ENCODE measurements around the gene MCUB.

Gene MCUB

GRCh38 chr4:109718759-109719158 is 158.7 kb downstream of the MCUB start:
- Histone ChIP-seq H3K9ac (ENCODE audit: low read depth, low read length) (no peak overlapping the region), H3K4me3 (ENCODE audit: low read length) (no peak overlapping the region)

GRCh38 chr4:109719604-109720003 is 159.6 kb downstream of the MCUB start:
- Histone ChIP-seq H3K4me2 (ENCODE audit: low read length) (no peak overlapping the region), H3K9ac (ENCODE audit: low read depth, low read length) (no peak overlapping the region), H3K4me3 (ENCODE audit: low read length) (no peak overlapping the region), H3K9me3 (replicated peaks; ENCODE audit: low read length) (no peaks in the 10 kb centered on the region), H3K36me3 (ENCODE audit: insufficient read depth, low read length) (no peaks in the 10 kb centered on the region), H3K4me1 (ENCODE audit: control insufficient read depth, insufficient read depth, low read length) (peaks cover 4% of the 10 kb centered on the region), H3K27me3 (ENCODE audit: control insufficient read depth, insufficient read depth, low read length) (no peaks in the 10 kb centered on the region)

More at GRCh38 chr4:109718759-109719158, 158.7 kb downstream of the MCUB start:
- H3K27me3 ChIP-seq (ENCODE audit: control insufficient read depth, insufficient read depth, low read length), result no peaks in the 10 kb centered on the region
- H3K4me1 ChIP-seq (ENCODE audit: control insufficient read depth, insufficient read depth, low read length), result peaks cover 4% of the 10 kb centered on the region
- H3K4me2 ChIP-seq (ENCODE audit: low read length), result no peak overlapping the region
- H3K9me3 ChIP-seq (replicated peaks; ENCODE audit: low read length), result no peaks in the 10 kb centered on the region
- H3K36me3 ChIP-seq (ENCODE audit: insufficient read depth, low read length), result no peaks in the 10 kb centered on the region

GRCh38 chr4:109721033-109721432 is 161.0 kb downstream of the MCUB start:
- H3K9ac ChIP-seq (ENCODE audit: low read depth, low read length), result no peak overlapping the region
- no peak overlapping the region for H3K4me2 ChIP-seq (ENCODE audit: low read length)
- no peaks in the 10 kb centered on the region for H3K36me3 ChIP-seq (ENCODE audit: insufficient read depth, low read length)
- H3K9me3 ChIP-seq (replicated peaks; ENCODE audit: low read length), result no peaks in the 10 kb centered on the region
- H3K4me1 ChIP-seq (ENCODE audit: control insufficient read depth, insufficient read depth, low read length), result peaks cover 4% of the 10 kb centered on the region
- no peak overlapping the region for H3K4me3 ChIP-seq (ENCODE audit: low read length)
- no peaks in the 10 kb centered on the region for H3K27me3 ChIP-seq (ENCODE audit: control insufficient read depth, insufficient read depth, low read length)

- H3K4me3 ChIP-seq (ENCODE audit: low read length), result no peak overlapping the region
- no peak overlapping the region for H3K9ac ChIP-seq (ENCODE audit: low read depth, low read length)
Observed at GRCh38 chr4:109722357-109722756, 162.3 kb downstream of the MCUB start.

GRCh38 chr4:109723110-109723509 is 163.1 kb downstream of the MCUB start:
- Histone ChIP-seq H3K4me3 (ENCODE audit: low read length) (no peak overlapping the region), H3K9ac (ENCODE audit: low read depth, low read length) (no peak overlapping the region), H3K4me2 (ENCODE audit: low read length) (no peak overlapping the region), H3K36me3 (ENCODE audit: insufficient read depth, low read length) (no peaks in the 10 kb centered on the region), H3K9me3 (replicated peaks; ENCODE audit: low read length) (no peaks in the 10 kb centered on the region), H3K4me1 (ENCODE audit: control insufficient read depth, insufficient read depth, low read length) (peaks cover 8% of the 10 kb centered on the region), H3K27me3 (ENCODE audit: control insufficient read depth, insufficient read depth, low read length) (no peaks in the 10 kb centered on the region)

More at GRCh38 chr4:109722357-109722756, 162.3 kb downstream of the MCUB start:
- Histone ChIP-seq H3K4me2 (ENCODE audit: low read length) (no peak overlapping the region), H3K4me1 (ENCODE audit: control insufficient read depth, insufficient read depth, low read length) (peaks cover 4% of the 10 kb centered on the region), H3K9me3 (replicated peaks; ENCODE audit: low read length) (no peaks in the 10 kb centered on the region), H3K36me3 (ENCODE audit: insufficient read depth, low read length) (no peaks in the 10 kb centered on the region), H3K27me3 (ENCODE audit: control insufficient read depth, insufficient read depth, low read length) (no peaks in the 10 kb centered on the region)

- peaks cover 17% of the 10 kb centered on the region for H3K4me1 ChIP-seq (ENCODE audit: control insufficient read depth, insufficient read depth, low read length)
- no peaks in the 10 kb centered on the region for H3K27me3 ChIP-seq (ENCODE audit: control insufficient read depth, insufficient read depth, low read length)
- H3K36me3 ChIP-seq (ENCODE audit: insufficient read depth, low read length), result no peaks in the 10 kb centered on the region
- H3K4me3 ChIP-seq (ENCODE audit: low read length), result peak overlapping the region; percentile 89
- peak overlapping the region; percentile 34 for H3K9ac ChIP-seq (ENCODE audit: low read depth, low read length)
- peak overlapping the region; percentile 96 for H3K4me2 ChIP-seq (ENCODE audit: low read length)
- H3K9me3 ChIP-seq (replicated peaks; ENCODE audit: low read length), result no peaks in the 10 kb centered on the region
Observed at GRCh38 chr4:109728385-109728784, 168.3 kb downstream of the MCUB start.

- Histone ChIP-seq H3K27me3 (ENCODE audit: control insufficient read depth, insufficient read depth, low read length) (no peaks in the 10 kb centered on the region), H3K9me3 (replicated peaks; ENCODE audit: low read length) (no peaks in the 10 kb centered on the region), H3K4me1 (ENCODE audit: control insufficient read depth, insufficient read depth, low read length) (peaks cover 17% of the 10 kb centered on the region), H3K4me2 (ENCODE audit: low read length) (peak overlapping the region; percentile 96), H3K4me3 (ENCODE audit: low read length) (peak overlapping the region; percentile 89), H3K36me3 (ENCODE audit: insufficient read depth, low read length) (no peaks in the 10 kb centered on the region), H3K9ac (ENCODE audit: low read depth, low read length) (peak overlapping the region; percentile 88)
Observed at GRCh38 chr4:109729117-109729717, 169.2 kb downstream of the MCUB start.

- Histone ChIP-seq H3K9ac (ENCODE audit: low read depth, low read length) (peak within 1 kb of the TSS; percentile 88), H3K27me3 (ENCODE audit: control insufficient read depth, insufficient read depth, low read length) (no peaks in the 10 kb centered on the region), H3K4me3 (ENCODE audit: low read length) (peak within 1 kb of the TSS; percentile 89), H3K36me3 (ENCODE audit: insufficient read depth, low read length) (no peaks in the 10 kb centered on the region), H3K9me3 (replicated peaks; ENCODE audit: low read length) (no peaks in the 10 kb centered on the region), H3K4me1 (ENCODE audit: control insufficient read depth, insufficient read depth, low read length) (peaks cover 17% of the 10 kb centered on the region), H3K4me2 (ENCODE audit: low read length) (peak within 1 kb of the TSS; percentile 97)
Observed at GRCh38 chr4:109729718-109730618, 169.9 kb downstream of the MCUB start, which contains the start of gene PLA2G12A. TSS of gene PLA2G12A (minus strand) at chr4:109730070. CDS start at chr4:109729809, 261 bp downstream.

- Histone ChIP-seq H3K4me2 (ENCODE audit: low read length) (peak overlapping the region; percentile 97), H3K4me1 (ENCODE audit: control insufficient read depth, insufficient read depth, low read length) (peaks cover 17% of the 10 kb centered on the region), H3K9me3 (replicated peaks; ENCODE audit: low read length) (no peaks in the 10 kb centered on the region), H3K36me3 (ENCODE audit: insufficient read depth, low read length) (no peaks in the 10 kb centered on the region), H3K9ac (ENCODE audit: low read depth, low read length) (peak overlapping the region; percentile 81), H3K27me3 (ENCODE audit: control insufficient read depth, insufficient read depth, low read length) (no peaks in the 10 kb centered on the region), H3K4me3 (ENCODE audit: low read length) (peak overlapping the region; percentile 89)
Observed at GRCh38 chr4:109730619-109731545, 170.8 kb downstream of the MCUB start.

GRCh38 chr4:109733728-109734127 is 173.7 kb downstream of the MCUB start:
- peaks cover 7% of the 10 kb centered on the region for H3K4me1 ChIP-seq (ENCODE audit: control insufficient read depth, insufficient read depth, low read length)
- H3K9me3 ChIP-seq (replicated peaks; ENCODE audit: low read length), result no peaks in the 10 kb centered on the region
- H3K4me2 ChIP-seq (ENCODE audit: low read length), result no peak overlapping the region
- H3K9ac ChIP-seq (ENCODE audit: low read depth, low read length), result no peak overlapping the region
- no peaks in the 10 kb centered on the region for H3K36me3 ChIP-seq (ENCODE audit: insufficient read depth, low read length)
- H3K27me3 ChIP-seq (ENCODE audit: control insufficient read depth, insufficient read depth, low read length), result no peaks in the 10 kb centered on the region
- no peak overlapping the region for H3K4me3 ChIP-seq (ENCODE audit: low read length)

Measured in skeletal muscle satellite cell (primary cell).